Testis (tissue), 3 donors: ENCODE results near the gene PCDHA9. TPM values are rescaled to one million over a fixed set of nuclear protein-coding genes. Genes with fewer than 3 reads are reported as not detected.
A peak's percentile ranks its signal among the peaks of the same experiment; 100 is the strongest.
"Not testable (repeated sequence)": the region's sequence is repeated elsewhere in the genome, so short reads cannot be mapped to it uniquely, and the experiment has no call there.

ENCODE experiments used
- DNase-seq: peaks from one replicate; pipeline ENCODE4 v3.0.0-alpha.2; 2019
- H3K27ac ChIP-seq, 2 donors: fragments of 200-600 bp; sonication (generic); one replicate each; pipeline ENCODE4 v1.5.1; 2019
- H3K27me3 ChIP-seq: fragments of 200-600 bp; sonication (generic); one replicate; pipeline ENCODE4 v1.5.1; 2019
- H3K36me3 ChIP-seq: fragments of 200-600 bp; sonication (generic); one replicate; pipeline ENCODE4 v1.5.1; 2017; ENCODE audit warnings: low read depth; ENCODE audit errors: missing control alignments
- H3K4me1 ChIP-seq: fragments of 200-600 bp; sonication (generic); one replicate; pipeline ENCODE4 v1.5.1; 2019
- H3K4me3 ChIP-seq, 2 donors: fragments of 200-600 bp; sonication (generic); one replicate each; pipeline ENCODE4 v1.5.1; 2017 to 2019
- H3K9me3 ChIP-seq: fragments of 200-600 bp; sonication (generic); one replicate; pipeline ENCODE4 v1.5.1; 2017
- POLR2A ChIP-seq: fragments of 450-650 bp; IDR thresholded peaks from one replicate; pipeline ENCODE4 v1.6.1; 2017; ENCODE audit warnings: antibody characterized with exemption, mild to moderate bottlenecking, moderate library complexity
- WGBS, 2 donors: methylation state at CpG; one replicate each; pipeline ENCODE4 v1.1.5; 2018; 5-methylcytosine and 5-hydroxymethylcytosine counted together
- intact Hi-C: fragments of 100-400 bp; cut with DNase I; formaldehyde crosslinking; loops from one replicate; pipeline ENCODE4 v1.15.1; 2023; ENCODE audit warnings: low total_unique reads
- polyA plus RNA-seq: library from polyadenylated mRNA; stranded (reverse); fragments of 350-450 nt; fragmentation: Illumina TruSeq; extraction: RNeasy Lipid Tissue Mini Kit (QIAGEN cat#74804); gene quantifications from one replicate; pipeline ENCODE4 v1.2.3, GENCODE V29; 2014; ENCODE audit warnings: low read depth, low replicate concordance; ENCODE audit not compliant: insufficient read depth
- total RNA-seq, 2 donors: library from RNA; depleted of rRNA; stranded (reverse); fragments of >200 nt; gene quantifications; one replicate each; pipeline ENCODE4 v1.2.3, GENCODE V29; 2016
- TF ChIP-seq, protein P1 (sequence below), 3 experiments: fragments of 450-650 bp in 2 of 3; fragments of 200-600 bp in 1 of 3; sonication (generic) in 1 of 3; IDR thresholded peaks; one replicate each; pipeline ENCODE4 v1.5.1; 2016 to 2019; ENCODE audit warnings: antibody characterized with exemption in 3 of 3, mild to moderate bottlenecking in 2 of 3, moderate library complexity in 1 of 3

Gene PCDHA9
- total and polyA plus RNA-seq, 3 donors from 2014 or later = 1.1 to 2.3 (median 2.0) TPM

- TF ChIP-seq, protein P1, sequence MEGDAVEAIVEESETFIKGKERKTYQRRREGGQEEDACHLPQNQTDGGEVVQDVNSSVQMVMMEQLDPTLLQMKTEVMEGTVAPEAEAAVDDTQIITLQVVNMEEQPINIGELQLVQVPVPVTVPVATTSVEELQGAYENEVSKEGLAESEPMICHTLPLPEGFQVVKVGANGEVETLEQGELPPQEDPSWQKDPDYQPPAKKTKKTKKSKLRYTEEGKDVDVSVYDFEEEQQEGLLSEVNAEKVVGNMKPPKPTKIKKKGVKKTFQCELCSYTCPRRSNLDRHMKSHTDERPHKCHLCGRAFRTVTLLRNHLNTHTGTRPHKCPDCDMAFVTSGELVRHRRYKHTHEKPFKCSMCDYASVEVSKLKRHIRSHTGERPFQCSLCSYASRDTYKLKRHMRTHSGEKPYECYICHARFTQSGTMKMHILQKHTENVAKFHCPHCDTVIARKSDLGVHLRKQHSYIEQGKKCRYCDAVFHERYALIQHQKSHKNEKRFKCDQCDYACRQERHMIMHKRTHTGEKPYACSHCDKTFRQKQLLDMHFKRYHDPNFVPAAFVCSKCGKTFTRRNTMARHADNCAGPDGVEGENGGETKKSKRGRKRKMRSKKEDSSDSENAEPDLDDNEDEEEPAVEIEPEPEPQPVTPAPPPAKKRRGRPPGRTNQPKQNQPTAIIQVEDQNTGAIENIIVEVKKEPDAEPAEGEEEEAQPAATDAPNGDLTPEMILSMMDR (IDR thresholded peaks at IDR 0.05) = no peak
- no peak for TF ChIP-seq POLR2A
- Histone ChIP-seq H3K36me3 (no peaks in the 10 kb centered on the region), H3K4me1 (no peaks in the 10 kb centered on the region), H3K27ac (no peak overlapping the region), H3K4me3 (no peak overlapping the region), H3K27me3 (no peaks in the 10 kb centered on the region), H3K9me3 (no peaks in the 10 kb centered on the region)
- 24 to 33% methylated on average over 56 to 74 of the region's 87 CpGs for WGBS, 2 donors
- DNase-seq = no peak
- intact Hi-C loops = no loop called here
These were observed 5.1 kb upstream of the PCDHA9 start for GRCh38 chr5:140842798-140843733.

- DNase-seq, H3K27ac ChIP-seq, intact Hi-C loops, H3K9me3 ChIP-seq, H3K4me1 ChIP-seq, H3K27me3 ChIP-seq, H3K36me3 ChIP-seq: not testable (repeated sequence)
- peak overlapping the region in 1 of 2 donors; percentile 32 for H3K4me3 ChIP-seq
- WGBS, 2 donors = 16 to 38% methylated on average over 18 to 76 of the region's 101 CpGs
These were observed 1.9 kb downstream of the PCDHA9 start for GRCh38 chr5:140849831-140850634.

GRCh38 chr5:140855772-140856674 lies 7.8 kb downstream of the PCDHA9 start, which contains the start of gene PCDHA10:
Gene PCDHA10, plus strand, starts transcription at chr5:140855897. Its CDS starts 152 bp downstream, at chr5:140856049.
- Histone ChIP-seq H3K4me1 (no peaks in the 10 kb centered on the region), H3K27me3 (no peaks in the 10 kb centered on the region), H3K27ac (no peak within 1 kb of the TSS), H3K9me3 (no peaks in the 10 kb centered on the region), H3K36me3 (no peaks in the 10 kb centered on the region), H3K4me3 (peak within 1 kb of the TSS; percentile 36 to 38)
- WGBS, 2 donors = 14 to 16% methylated on average over 38 to 44 of the region's 44 CpGs
- no peak for DNase-seq
- TF ChIP-seq, protein P1 (IDR thresholded peaks at IDR 0.05) = peak; percentile 5 to 44 (median 39)
- TF ChIP-seq POLR2A = no peak
- intact Hi-C loops = no loop called here

- Histone ChIP-seq H3K27me3 (no peaks in the 10 kb centered on the region), H3K27ac (no peak overlapping the region), H3K9me3 (no peaks in the 10 kb centered on the region), H3K4me3 (no peak overlapping the region), H3K36me3 (no peaks in the 10 kb centered on the region), H3K4me1 (no peaks in the 10 kb centered on the region)
- no peak for DNase-seq
- intact Hi-C loops = no loop called here
- no peak for TF ChIP-seq POLR2A
- TF ChIP-seq, protein P1 (IDR thresholded peaks at IDR 0.05) = no peak
- WGBS, 2 donors = 37 to 48% methylated on average over 4 to 70 of the region's 94 CpGs
These were observed 9.2 kb downstream of the PCDHA9 start for GRCh38 chr5:140857177-140857986.
